Activated CD4-positive, alpha-beta memory T cell treated with anti-CD3 and anti-CD28 coated beads, Interleukin-2, amount 10 ng/mL, durations not matched to agents 7 days and 5 days (primary cell): ENCODE data around the gene RCOR2. TPM values are rescaled to one million over a fixed set of nuclear protein-coding genes. Genes with fewer than 3 reads are reported as not detected.
A peak's percentile ranks its signal among the peaks of the same experiment; 100 is the strongest.
"Not testable (repeated sequence)": the region's sequence is repeated elsewhere in the genome, so short reads cannot be mapped to it uniquely, and the experiment has no call there.

Experiments used
- CTCF ChIA-PET: fragments of 350-600 bp; sonication (Branson Sonifier 250); formaldehyde crosslinking; loops from one replicate; lab custom pipeline; 2021; ENCODE audit warnings: antibody characterized with exemption, inconsistent platforms; lab: Charles Lee
- POLR2A ChIA-PET: fragments of 350-600 bp; sonication (Branson Sonifier 250); formaldehyde crosslinking; loops from one replicate; lab custom pipeline; 2021; ENCODE audit warnings: antibody characterized with exemption; lab: Charles Lee
- DNase-seq: peaks from one replicate; pipeline ENCODE4 v3.0.0-alpha.2; 2020
- H3K27ac Mint-ChIP-seq: one replicate; pipeline ENCODE4 v1.8.0; 2021; ENCODE audit warnings: mild to moderate bottlenecking, mixed read lengths
- H3K27me3 Mint-ChIP-seq: one replicate; pipeline ENCODE4 v1.8.0; 2021; ENCODE audit warnings: mixed read lengths
- H3K36me3 Mint-ChIP-seq: one replicate; pipeline ENCODE4 v1.8.0; 2021; ENCODE audit warnings: low read depth, mixed read lengths
- H3K4me1 Mint-ChIP-seq: one replicate; pipeline ENCODE4 v1.8.0; 2021; ENCODE audit warnings: mixed read lengths
- H3K4me3 Mint-ChIP-seq: one replicate; pipeline ENCODE4 v1.8.0; 2021; ENCODE audit warnings: mild to moderate bottlenecking, mixed read lengths
- H3K9me3 Mint-ChIP-seq: one replicate; pipeline ENCODE4 v1.8.0; 2021; ENCODE audit warnings: mixed read lengths
- total RNA-seq, 2 experiments: library from RNA; stranded (reverse); gene quantifications; one replicate each; pipeline ENCODE4 v1.2.3, GENCODE V29; 2021

Gene RCOR2
- total RNA-seq, 2 experiments from 2014 or later: not detected

DNA sequence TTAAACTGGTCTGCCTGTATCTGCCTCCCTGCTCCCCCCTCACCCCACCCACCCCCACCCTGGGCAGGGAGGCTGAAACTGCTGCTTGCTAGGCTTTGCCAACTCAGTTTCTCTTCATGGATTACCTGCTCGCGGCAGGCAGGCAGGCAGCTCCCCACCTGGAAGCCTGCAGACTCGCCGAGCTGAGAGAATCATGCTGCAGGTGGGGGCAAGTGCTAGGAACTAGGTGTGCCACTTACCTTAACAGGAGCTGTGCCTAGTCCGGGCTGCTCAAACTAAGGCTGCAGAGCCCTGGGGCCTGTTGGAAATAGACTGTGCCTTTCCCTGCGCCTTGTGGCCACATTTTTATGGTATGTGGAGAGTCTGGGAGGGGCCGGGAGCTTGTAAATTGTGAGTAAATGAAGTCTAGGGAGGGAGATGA is 47.8 kb downstream of the RCOR2 start:
- ChIA-PET POLR2A (interaction anchor here (0.6 to 3.1 kb wide), 7 partner anchors 13 to 31 kb away, joined by 3 to 13 read pairs (median 4); partner anchors contain the start of gene MARK2), CTCF (interaction anchor here (0.6 to 2.6 kb wide), 3 partner anchors 18 to 131 kb away, joined by 3 to 11 read pairs (median 9); no protein-coding TSS in a partner anchor)
- H3K36me3 Mint-ChIP-seq: peaks cover 24% of the 10 kb centered on the region
- no peaks in the 10 kb centered on the region for H3K27me3 Mint-ChIP-seq
- H3K4me1 Mint-ChIP-seq: peaks cover 82% of the 10 kb centered on the region
- DNase-seq: no peak
- H3K9me3 Mint-ChIP-seq: no peaks in the 10 kb centered on the region
- peak overlapping the region; percentile 22 for H3K4me3 Mint-ChIP-seq
- peak overlapping the region; percentile 72 for H3K27ac Mint-ChIP-seq

- no peak overlapping the region for H3K4me3 Mint-ChIP-seq
- H3K36me3 Mint-ChIP-seq: peaks cover 21% of the 10 kb centered on the region
- ChIA-PET POLR2A (interaction anchor here (0.6 to 3.1 kb wide), 7 partner anchors 13 to 30 kb away, joined by 3 to 13 read pairs (median 4); partner anchors contain the start of gene MARK2), CTCF (interaction anchor here (2.2 to 2.6 kb wide), 2 partner anchors 19 to 32 kb away, joined by 9 to 11 read pairs; no protein-coding TSS in a partner anchor)
- DNase-seq: no peak
- H3K9me3 Mint-ChIP-seq: no peaks in the 10 kb centered on the region
- no peaks in the 10 kb centered on the region for H3K27me3 Mint-ChIP-seq
- H3K27ac Mint-ChIP-seq: peak overlapping the region; percentile 29
- H3K4me1 Mint-ChIP-seq: peaks cover 79% of the 10 kb centered on the region
Observed at GRCh38 chr11:63868399-63869064, 48.4 kb downstream of the RCOR2 start.

DNA sequence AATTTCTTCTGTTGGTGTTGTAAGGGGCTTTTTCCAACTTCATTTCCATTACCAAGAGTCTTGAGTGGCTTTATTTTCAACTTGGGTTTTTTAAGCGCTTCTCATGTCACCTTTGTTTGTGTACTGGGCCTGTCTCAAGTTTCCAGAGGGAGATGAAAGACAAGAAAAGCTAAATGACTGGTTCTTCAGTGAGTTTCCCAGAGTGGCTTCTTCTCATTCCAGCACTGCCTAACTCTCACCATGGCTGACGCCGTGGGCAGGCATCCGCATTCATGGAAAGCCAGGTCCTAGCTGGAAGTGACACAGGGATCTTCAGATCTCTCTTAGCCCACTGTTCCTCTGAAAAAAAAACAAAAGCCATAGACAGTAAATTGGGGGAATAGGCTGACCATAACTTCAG is 49.5 kb downstream of the RCOR2 start:
- Mint-ChIP-seq H3K4me1 (peaks cover 81% of the 10 kb centered on the region), H3K36me3 (peaks cover 28% of the 10 kb centered on the region), H3K4me3 (no peak overlapping the region), H3K27me3 (no peaks in the 10 kb centered on the region), H3K9me3 (no peaks in the 10 kb centered on the region), H3K27ac (no peak overlapping the region)
- ChIA-PET POLR2A (interaction anchor here (1.5 to 3.3 kb wide), 3 partner anchors 11 to 29 kb away, joined by 4 to 12 read pairs (median 7); partner anchors contain the start of gene MARK2), CTCF (interaction anchor here (1.3 to 2.6 kb wide), 2 partner anchors 29 to 30 kb away, joined by 4 to 9 read pairs; no protein-coding TSS in a partner anchor)
- DNase-seq: no peak

DNA sequence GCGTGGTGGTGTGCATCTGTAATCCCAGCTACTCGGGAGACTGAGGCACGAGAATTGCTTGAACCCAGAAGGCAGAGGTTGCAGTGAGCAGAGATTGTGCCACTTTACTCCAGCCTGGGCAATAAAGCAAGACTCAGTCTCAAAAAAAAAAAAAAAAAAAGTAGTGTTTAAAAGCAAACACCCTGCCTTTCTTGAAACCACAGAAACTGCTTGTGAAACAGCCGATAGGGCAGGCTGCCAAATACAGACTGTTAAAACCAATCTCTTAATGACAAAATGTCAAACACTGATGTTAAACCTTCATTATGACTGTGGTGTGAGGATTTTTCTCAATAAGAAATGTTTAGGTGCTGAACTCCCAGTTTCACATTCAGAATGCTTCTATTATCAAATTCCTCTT is 50.8 kb downstream of the RCOR2 start:
- peak overlapping the region; percentile 80 for H3K27ac Mint-ChIP-seq
- H3K27me3 Mint-ChIP-seq: no peaks in the 10 kb centered on the region
- POLR2A ChIA-PET: interaction anchor here (1.0 to 3.3 kb wide), 7 partner anchors 10 to 342 kb away, joined by 3 to 12 read pairs (median 5); partner anchors contain the start of gene MARK2

GRCh38 chr11:63863620-63864019 is 53.3 kb downstream of the RCOR2 start:
- CTCF ChIA-PET, DNase-seq, H3K9me3 Mint-ChIP-seq, H3K4me3 Mint-ChIP-seq, H3K27me3 Mint-ChIP-seq, H3K27ac Mint-ChIP-seq: not testable (repeated sequence)
- H3K4me1 Mint-ChIP-seq: peaks cover 58% of the 10 kb centered on the region
- peaks cover 32% of the 10 kb centered on the region for H3K36me3 Mint-ChIP-seq
- POLR2A ChIA-PET: interaction anchor here (1.4 to 2.6 kb wide), 4 partner anchors 12 to 28 kb away, joined by 4 to 8 read pairs (median 5); no protein-coding TSS in a partner anchor

More for the DNA sequence above, 50.8 kb downstream of the RCOR2 start:
- H3K4me3 Mint-ChIP-seq: peak overlapping the region; percentile 49
- CTCF ChIA-PET: interaction anchor here (1.6 to 2.6 kb wide), 2 partner anchors 28 to 29 kb away, joined by 4 to 9 read pairs; no protein-coding TSS in a partner anchor
- H3K4me1 Mint-ChIP-seq: peaks cover 77% of the 10 kb centered on the region
- DNase-seq: peak; percentile 78
- H3K36me3 Mint-ChIP-seq: peaks cover 34% of the 10 kb centered on the region
- H3K9me3 Mint-ChIP-seq: no peaks in the 10 kb centered on the region

DNA sequence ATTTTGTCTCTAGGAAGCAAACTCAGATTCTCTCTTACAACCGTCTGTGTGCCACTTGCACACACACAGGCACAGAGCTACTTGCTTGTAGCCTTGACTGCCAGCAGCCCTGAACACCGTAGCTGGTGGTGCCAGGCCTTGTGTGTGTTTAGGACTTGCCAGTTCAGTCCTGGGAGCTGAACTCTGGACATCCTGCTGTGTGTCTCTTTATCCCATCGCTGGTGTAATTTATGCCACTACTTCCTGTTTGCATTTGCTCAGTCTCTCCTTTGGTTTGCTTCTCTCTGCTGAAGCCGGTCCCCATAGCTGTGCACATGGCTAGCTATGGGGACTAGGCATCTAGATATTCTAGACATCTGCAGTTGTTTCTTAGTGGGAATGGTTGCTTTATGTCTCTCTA is 54.0 kb downstream of the RCOR2 start:
- CTCF ChIA-PET: interaction anchor here (0.7 to 1.6 kb wide), 7 partner anchors 10 to 28 kb away, joined by 3 to 7 read pairs (median 3); partner anchors contain the start of gene MARK2
- POLR2A ChIA-PET: interaction anchor here (0.6 to 2.6 kb wide), 7 partner anchors 12 to 1981 kb away, joined by 4 to 8 read pairs (median 5); no protein-coding TSS in a partner anchor
- no peaks in the 10 kb centered on the region for H3K27me3 Mint-ChIP-seq
- H3K4me1 Mint-ChIP-seq: peaks cover 53% of the 10 kb centered on the region
- H3K36me3 Mint-ChIP-seq: peaks cover 28% of the 10 kb centered on the region
- H3K4me3 Mint-ChIP-seq: no peak overlapping the region
- no peaks in the 10 kb centered on the region for H3K9me3 Mint-ChIP-seq
- no peak for DNase-seq
- H3K27ac Mint-ChIP-seq: peak overlapping the region; percentile 73

Other genes with a start within 250 kb of the RCOR2 start
- 10 to 100 TPM; 33.0 to 33.2 TPM for gene ATL3, start 245.8 kb downstream of the RCOR2 start, total RNA-seq
- 10 to 100 TPM; 68.2 to 75.6 TPM for gene RTN3, start 235.7 kb downstream of the RCOR2 start, total RNA-seq
- 1 to 10 TPM; 1.1 to 1.7 TPM for gene ZFTA, start 148.4 kb downstream of the RCOR2 start, total RNA-seq
- 10 to 100 TPM; 33.2 to 37.2 TPM for gene SPINDOC, start 103.7 kb downstream of the RCOR2 start, total RNA-seq
- gene MARK2, start 78.1 kb downstream of the RCOR2 start, total RNA-seq: 10 to 100 TPM; 48.7 to 54.2 TPM
- gene NAA40, start 21.8 kb upstream of the RCOR2 start, total RNA-seq: 10 to 100 TPM; 28.9 to 31.1 TPM
- gene COX8A, start 57.5 kb upstream of the RCOR2 start, total RNA-seq: 100 to 1,000 TPM; 506 to 527 TPM
- 10 to 100 TPM; 86.8 to 93.6 TPM for gene OTUB1, start 69.3 kb upstream of the RCOR2 start, total RNA-seq
- under 1 TPM; 0.05 to 0.23 TPM for gene FLRT1, start 118.8 kb upstream of the RCOR2 start, total RNA-seq
- gene MACROD1, start 248.9 kb upstream of the RCOR2 start, total RNA-seq: 1 to 10 TPM; 8.8 to 9.1 TPM